Measurements from ENCODE around the gene MYL12A. TPM values are rescaled to one million over a fixed set of nuclear protein-coding genes. Genes with fewer than 3 reads are reported as not detected.

The MYL12A gene
- total RNA-seq, 1 experiment from 2014 or later, result 559 TPM

DNA sequence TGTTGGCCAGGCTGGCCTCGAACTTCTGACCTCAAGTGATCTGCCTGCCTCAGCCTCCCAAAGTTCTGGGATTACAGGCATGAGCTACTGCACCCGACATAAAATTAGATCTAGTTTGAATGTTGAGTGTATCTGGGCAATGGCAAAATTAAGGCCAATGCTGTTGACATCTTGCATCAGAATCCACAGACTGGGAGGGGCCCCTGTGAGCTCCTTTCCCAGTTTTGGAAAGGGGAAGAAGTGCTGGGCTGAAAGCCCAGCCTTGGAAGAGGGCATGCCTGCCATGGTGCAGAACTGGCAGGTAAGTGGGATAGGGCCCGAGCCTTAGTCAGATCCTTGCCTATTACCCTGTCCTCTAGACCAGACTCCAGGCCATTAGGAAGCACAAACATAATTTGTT, 23.4 kb upstream of the MYL12A start:
- DNase-seq (ENCODE audit: low spot score), result no peak

DNA sequence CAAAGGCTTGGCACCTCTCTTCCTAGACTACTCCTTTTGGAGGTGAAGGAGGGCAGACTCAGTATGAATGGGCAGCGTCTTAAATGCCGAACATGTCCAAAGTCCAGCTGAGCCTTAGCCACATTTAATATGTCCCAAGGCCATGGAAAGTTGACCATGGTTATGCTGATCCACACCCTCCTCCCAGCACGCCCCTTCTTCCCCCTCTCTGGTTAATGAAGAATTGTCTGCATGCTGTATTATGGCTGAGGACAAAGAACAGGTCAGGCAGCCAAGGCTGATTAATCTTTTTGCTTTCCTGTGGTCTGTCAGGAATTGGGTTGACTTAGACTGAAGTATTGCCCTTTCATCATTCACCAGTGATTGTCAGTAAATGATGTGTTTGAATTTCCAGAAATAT, 22.0 kb upstream of the MYL12A start:
- DNase-seq (ENCODE audit: low spot score), result no peak

DNA sequence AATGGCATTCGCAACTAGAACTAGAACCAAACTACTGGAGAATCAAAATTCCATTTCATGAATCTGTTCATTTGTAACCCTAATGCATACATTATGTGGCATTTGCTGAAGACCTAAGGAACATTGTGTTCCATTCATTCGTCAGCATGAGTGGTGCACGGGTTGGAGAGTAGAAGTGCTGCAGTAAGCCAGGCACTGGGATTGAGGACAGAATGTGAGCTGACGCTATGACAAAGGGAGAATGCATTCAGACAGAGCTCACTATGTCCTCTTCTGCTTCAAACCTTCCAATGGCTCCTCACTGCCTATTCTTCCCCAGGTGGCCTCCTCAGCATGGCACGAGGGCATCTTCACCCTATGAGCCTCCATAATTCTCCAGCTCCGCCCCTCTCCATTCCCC, 21.6 kb upstream of the MYL12A start:
- no peak for DNase-seq (ENCODE audit: low spot score)

DNA sequence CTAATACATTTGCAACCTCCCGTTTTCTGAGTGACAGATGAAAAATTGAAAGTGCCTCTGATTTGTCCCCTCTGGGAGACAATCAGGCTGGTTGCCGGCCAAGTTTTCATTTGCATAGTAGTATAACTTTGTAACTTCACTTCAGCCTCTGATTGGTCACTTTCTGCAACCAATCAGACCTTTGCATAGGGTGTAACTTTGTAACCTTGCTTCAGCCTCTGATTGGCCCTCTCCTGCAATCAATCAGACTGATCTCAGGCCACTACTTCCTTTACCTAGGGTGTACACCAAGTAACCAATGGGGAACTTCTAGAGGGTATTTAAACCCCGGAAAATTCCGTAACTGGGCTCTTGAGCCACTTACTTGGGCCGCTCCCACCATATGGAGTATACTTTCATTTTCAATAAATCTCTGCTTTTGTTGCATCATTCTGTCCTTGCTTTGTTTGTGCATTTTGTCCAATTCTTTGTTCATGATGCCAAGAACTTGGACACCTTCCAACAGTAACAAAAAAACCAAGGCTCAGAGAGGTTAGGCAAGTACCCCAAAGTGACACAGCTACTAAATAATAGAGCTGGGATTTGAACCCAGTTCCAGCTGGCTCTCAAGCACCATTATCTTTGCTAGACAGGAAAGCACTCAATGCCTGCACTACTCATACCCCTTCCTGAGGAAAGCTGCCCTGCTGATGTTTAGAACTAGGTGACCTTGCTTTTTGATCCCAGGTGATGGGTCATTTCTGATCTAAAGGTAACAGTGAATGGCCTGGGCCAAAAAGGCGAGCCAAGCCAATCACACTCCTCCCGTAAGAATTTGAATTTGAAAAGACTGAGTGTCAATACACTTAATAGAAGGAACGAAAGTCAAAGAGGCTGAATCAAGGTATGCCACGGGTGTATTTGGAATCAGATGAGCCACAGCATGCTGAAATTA, 16.9 kb upstream of the MYL12A start:
- DNase-seq (ENCODE audit: low spot score), result no peak

DNA sequence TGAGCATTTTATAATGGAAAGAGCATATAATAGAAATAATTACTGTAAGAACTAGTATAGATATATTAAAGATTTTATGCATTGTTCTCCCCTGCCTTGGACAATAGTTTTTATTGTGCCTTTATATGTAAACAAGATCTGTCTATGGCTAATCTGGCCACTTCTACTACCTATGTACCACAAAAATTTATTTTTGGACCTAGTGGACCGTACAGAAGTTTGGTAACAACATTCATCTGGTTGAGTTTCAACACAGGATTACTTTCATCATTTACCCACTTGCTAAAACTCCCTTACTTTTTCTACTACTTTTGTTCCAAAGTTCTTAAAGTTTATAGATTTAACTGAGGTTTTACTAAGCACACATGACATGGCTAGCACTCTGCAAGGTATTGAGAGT, 14.6 kb upstream of the MYL12A start:
- DNase-seq (ENCODE audit: low spot score), result no peak

DNA sequence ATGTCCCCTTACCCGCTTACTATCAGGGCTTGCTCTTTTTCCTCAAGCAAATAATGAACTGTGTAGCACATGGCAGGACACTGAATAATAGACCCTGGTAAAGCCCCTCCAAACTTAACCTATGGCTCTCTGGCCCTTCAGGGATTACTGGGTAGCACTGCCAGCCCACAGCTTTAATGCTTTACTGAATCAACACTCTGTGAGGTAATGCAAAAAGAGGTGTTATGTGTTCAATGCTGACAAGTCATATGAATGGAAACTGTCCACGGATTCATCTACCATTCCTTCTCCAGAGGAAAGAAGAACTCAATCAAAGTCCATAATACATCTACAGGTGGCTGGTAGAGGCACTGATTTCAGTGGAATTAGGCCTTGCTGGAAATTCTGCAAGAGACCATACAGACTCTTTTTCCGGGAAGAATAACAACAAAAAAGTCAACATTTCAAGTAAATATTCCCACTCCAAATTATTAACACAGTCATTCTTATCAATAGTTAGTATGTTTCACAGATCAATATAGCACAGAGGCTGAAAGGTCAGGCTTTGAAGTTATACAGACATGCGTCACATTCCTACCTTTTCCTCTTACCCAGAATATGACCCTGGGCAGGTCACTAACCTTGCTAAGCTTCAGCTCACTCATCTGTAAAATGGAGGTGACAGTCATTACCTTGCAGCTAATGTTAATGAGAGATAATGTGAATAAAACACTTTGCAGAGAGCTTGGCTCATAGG, 14.0 kb upstream of the MYL12A start:
- no peak for DNase-seq (ENCODE audit: low spot score)

DNA sequence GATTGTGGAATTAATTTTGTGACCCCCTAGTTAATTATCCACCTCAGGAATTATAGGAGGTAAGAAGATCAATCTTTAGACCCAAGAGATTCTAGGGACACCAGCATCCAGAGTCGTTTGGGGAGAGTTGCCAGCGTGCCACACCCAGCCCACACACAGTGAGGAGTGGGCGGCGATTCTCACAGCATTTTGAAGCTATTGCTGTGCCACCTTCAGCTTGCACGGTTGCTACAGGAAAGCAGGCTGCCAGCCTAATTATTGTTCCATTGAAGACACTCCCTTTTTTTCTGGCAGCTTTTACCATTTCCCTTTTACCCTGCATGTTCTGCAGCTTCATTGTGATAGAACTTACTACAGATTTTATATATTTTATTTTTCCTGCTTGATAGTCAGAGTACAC, 13.1 kb upstream of the MYL12A start:
- no peak for DNase-seq (ENCODE audit: low spot score)

DNA sequence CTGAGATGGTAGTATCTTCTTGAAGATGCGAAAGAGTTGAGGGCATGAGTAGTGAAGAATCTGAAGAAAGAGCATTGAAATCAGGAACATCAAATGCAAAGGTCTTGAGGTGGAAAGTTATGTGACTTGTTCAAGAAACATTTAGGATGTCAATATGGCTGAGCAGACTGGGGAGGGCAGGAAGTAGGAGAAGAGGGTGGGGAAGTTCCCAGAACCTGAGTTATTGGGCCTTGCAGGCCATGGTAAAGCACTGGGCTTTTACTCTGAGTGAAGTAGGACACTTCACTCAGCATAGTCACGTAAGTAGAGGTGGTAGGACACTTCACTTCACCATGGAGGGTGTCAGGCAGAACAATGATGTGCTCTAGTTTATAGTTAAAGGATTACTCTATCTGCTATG, 11.8 kb upstream of the MYL12A start:
- no peak for DNase-seq (ENCODE audit: low spot score)

DNA sequence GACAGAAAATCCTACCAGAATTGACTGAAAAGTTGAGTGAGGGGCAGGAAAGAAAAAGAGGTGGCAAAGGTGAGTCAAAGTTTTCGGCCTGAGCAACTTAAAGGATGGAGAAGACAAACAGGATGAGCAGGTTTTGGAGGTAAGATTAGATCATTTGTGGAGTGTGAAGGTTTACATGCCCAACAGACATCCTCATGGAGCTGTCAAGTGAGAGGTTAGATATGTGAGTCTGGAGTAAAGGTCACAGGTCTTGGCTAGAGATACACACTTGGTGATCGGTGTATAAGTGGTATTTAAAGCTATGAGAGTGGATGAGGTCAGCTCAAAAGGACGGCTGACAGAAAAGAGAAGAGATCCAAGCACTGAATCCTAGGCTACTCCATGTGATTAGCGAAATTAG, 11.1 kb upstream of the MYL12A start:
- no peak for DNase-seq (ENCODE audit: low spot score)

DNA sequence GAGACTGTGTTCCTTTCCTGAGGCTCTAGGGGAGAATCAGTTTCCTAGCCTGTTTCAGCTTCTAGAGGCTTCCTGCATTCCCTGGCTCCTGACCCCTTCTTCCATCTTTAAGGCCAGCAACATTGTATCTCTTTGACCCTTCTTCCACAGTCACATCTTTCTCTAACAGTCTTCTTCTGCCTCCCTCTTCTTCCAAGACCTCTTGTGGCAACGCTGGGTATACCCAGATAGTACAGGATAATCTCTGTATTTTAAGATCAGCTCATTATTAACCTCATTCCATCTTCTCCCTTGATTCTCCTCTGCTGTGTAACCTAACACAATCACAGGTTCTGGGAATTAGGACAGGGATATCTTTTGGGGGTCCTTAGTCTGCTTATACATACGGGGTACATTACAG, 8.9 kb upstream of the MYL12A start:
- peak; percentile 58 for DNase-seq (ENCODE audit: low spot score)

DNA sequence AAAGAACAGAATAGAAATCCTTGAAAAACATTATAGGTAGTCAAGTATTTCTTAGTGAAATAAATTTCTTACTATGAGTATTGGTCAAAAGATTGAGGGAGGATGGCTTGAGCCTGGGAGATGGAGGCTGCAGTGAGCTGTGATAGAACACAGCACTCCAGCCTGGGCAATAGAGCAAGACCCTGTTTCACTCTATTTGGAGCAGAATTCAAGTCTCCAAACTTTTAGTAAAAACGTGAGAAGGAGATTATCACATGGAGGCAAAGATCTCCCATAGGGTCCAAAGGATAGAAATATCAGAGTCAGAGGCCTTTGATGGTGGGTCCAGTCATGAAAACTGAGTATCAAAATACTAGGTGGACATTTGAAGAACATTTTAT, 2.4 kb upstream of the MYL12A start:
- DNase-seq (ENCODE audit: low spot score), result no peak

DNA sequence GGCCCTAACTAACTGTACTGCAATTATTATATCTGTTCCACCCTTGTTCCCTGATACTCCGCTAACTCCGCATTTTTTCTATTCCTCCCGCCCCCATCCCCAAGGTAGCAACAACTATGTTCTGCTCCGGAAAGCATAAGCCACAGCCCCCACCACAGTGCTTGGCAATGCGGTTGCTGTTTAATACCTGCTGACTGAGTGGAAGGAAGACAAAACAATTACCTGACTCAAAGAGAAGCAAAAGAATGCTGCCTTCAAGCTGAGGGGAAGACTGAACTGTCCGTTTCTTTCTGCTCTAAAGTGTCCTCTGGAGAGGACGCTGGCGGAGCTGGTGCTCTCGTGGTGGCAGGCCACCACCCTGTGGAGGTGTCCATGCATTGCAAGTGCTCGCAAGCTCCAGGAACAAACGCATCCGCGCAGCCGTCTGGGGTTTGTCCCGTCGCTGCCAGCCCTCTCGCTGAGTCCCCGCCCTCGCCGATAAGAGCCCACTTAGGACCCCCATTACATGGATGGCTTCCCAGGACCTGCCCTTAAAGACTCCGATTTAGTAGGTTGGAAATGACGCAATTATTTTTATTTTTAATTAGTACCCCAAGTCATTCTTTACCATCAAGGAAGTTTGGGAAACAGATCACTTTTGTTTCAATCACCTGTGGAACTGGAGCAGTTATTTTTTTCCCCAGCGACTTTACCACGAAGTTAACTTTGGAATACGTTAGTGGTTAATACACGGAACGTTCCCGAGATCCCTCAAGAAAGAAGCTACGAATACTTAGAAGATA, 1.6 kb upstream of the MYL12A start:
- DNase-seq (ENCODE audit: low spot score), result peak; percentile 96

DNA sequence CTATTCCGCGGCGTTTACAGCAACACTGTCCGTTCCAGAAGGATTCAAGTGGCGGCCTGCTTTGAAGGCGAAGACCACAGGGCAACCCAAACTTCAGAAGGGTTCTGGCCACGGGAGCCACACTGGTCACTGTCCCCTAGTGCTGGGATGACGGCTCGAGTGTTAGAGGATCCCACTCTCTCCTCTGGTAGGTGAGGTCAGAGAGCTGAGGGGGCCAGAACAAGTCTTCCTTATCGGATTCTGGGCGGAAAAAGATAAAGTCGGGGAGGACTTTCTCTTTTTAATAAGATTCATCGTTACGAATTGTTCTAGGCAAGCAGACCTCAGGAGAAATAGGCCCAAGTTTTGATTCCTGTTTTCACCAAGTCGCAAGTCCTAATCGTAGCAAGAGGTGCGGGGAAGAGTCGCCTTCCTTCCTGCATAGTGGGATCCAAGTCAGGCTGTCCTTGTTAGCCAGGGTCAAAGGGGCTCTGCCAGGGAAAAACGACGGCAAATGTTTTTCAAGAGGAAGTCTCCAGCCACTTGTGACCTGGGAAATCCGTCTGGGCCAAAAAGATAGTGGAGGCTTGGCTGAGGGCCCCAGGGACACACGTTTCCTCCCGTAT, 864 bp upstream of the MYL12A start:
- DNase-seq (ENCODE audit: low spot score), result peak; percentile 68

DNA sequence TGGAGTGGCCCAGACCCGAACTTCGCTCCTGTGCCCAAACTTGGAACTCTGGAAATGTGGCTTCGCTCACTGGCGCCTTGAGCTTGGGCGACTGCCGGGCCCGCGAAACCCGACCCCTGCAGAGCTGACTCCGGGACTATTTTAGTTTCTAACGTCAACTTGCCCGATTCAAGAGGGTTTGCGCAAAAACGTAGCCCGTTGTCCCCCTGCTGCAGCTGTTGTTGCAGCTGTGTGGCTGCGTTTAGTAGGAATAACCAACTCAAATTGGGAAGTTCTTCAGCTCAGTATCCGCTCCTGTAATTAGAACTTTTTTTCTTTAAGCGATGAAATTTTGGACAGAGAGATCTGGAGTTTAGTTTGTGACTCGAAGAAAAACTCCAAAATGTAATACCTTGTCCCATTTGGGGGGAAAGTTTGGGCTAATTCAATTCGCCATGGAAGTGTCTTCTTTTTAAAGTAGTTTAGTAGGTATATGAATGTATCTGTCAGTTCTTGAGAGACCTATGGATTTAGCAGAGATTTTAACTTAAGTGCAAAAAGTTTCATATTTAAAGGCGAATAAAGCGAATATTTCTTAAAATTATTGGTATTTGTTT, 559 bp downstream of the MYL12A start:
- peak; percentile 52 for DNase-seq (ENCODE audit: low spot score)

DNA sequence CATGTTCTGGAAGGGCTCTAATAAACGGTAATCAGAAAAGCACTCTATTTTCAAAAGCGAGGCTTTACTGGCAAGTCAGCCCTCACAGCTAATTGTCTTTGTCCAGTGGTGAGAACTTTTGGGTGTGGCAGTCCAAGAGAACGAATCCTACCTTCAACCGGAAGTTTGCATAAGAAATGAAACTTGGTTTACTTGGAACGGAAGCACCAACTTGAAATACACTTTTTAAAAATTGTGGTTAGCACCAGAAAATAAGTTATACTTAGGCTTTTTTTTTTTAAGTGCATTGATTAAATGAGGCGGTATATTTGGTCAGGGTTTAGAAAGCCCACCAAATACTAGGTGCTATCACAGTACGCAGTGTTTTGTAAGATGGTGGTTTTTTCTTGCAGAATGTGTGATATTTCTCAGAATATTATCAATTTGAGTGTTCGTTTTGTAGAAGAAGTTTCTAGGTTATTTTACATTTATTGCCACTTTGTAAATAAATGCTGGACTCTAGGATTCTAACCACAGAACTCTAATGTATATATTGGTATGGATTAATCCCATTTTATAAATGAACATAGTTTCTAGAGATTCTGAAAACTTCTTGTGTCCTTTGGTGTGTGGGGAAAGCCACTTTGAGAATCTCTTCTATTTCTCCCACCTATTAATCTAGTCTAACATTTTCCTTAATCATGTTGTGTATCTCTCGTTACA, 1.2 kb downstream of the MYL12A start:
- peak; percentile 77 for DNase-seq (ENCODE audit: low spot score)

DNA sequence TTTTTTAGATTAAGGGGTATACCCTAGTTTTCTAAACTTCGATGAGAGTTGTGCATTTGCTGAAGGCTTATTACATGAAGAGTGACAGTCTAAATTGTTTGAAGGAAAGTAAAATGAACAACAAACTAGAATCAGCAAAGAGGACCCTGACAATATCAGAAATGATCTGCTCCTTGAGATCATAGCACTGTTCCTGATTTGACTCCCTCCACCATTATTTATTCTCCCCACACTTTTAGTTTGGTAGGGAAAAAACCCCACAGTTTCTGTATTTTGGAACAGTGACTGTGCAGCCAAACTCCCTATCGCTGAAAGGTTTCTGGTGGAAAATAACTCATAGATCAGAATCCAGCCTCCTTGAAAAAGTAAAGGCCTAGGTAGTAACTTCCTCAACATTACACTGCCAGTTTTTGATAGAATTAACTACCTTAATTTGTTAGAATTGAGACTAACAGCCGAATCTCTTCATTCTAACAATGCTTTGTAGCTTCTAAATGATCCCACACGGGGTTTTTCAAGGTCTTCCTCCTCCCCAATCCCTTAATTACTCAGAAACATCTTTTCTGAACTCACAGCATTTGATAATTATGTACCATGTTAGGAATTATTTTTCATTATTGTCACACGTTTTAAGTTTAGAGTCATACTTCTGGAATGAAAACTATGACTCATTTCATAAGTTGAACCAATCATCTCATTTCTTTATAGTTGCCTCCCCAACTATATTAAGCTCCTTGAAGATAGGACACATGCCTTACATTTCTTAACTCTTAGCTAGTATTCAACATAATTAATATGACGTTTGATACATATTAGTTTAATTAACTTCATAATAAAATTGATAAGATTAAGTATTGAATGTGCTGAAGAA, 2.9 kb downstream of the MYL12A start:
- DNase-seq (ENCODE audit: low spot score), result peak; percentile 44

DNA sequence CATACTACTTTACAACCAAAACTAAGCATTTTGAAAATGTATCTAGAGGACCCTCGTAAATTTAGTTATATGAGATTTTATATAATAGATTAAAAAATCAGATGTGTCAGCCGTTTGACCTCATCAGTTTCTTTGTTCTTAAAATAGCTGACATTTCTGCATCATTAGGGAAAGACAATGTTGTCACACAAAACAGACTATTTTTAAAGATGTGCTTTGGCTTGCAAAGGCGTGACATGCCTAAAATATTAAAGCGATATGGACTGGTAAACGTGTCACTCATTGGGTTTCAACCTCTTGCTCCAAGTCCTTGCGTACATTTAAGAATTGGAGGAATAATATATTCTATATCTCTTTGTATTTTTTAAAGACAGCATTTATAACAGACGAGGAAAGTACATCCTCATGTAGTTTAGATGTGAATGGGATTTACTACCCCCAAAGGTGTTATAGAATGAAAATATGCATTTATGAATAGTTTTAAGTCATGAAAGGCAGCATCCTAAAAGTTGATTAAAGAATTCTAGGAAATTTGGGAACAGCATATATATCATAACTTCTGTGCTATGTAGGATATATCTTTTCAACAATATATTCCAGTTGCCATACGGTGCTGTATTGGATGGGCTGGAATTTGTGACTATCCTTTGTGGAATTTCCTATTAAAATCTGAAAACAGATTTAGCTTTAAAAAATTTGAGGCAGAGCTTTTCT, 3.8 kb downstream of the MYL12A start:
- no peak for DNase-seq (ENCODE audit: low spot score)

DNA sequence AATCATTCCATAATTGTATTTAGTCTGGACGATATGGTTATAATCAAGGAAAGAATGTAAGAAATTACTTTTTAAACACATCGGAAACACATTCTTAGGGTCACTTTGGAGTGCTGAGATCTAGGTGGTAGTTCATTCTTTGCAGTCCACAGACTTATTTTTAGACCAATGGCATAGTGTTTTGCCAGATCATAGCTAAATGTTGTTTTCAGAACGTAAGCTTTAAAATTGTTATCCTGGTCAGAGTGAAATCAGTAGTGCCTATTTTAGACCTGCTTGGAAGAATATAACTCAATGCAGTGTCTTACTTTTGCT, 4.3 kb downstream of the MYL12A start:
- DNase-seq (ENCODE audit: low spot score), result no peak

DNA sequence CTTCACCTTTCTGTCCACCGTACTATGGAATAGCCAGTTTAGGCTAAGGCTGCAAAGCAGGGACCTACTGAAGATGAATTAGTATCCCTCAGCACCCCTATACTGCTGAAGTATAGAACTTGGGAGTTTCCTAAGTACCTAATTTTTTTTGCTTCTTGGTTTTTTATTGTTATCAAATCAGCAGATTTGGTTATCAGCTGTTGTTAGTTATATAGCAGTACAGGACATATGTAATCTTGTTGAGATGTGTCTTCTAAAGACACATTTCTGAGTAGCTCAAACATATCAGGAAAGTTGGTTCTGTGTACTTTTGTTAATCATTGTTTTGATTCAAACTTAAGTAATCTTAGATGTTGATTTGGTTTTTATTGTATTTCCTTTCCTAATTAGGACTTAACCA, 5.2 kb downstream of the MYL12A start:
- no peak for DNase-seq (ENCODE audit: low spot score)
